ENCODE measurements around the gene STX19.

The STX19 gene

GRCh38 chr3:93994056-93994455 is 34.3 kb downstream of the STX19 start:
- no peak for TF ChIP-seq CTCF (IDR thresholded peaks at IDR 0.05; ENCODE audit: control insufficient read depth, insufficient read depth, low read depth, low read length, missing control alignments)
- no peak overlapping the region for H3K4me3 ChIP-seq (ENCODE audit: control insufficient read depth, low read depth, low read length)
- DNase-seq (ENCODE audit: low read depth), result no peak

GRCh38 chr3:93992207-93992606 is 36.2 kb downstream of the STX19 start:
- no peak overlapping the region for H3K4me3 ChIP-seq (ENCODE audit: control insufficient read depth, low read depth, low read length)
- no peak for TF ChIP-seq CTCF (IDR thresholded peaks at IDR 0.05; ENCODE audit: control insufficient read depth, insufficient read depth, low read depth, low read length, missing control alignments)
- DNase-seq (ENCODE audit: low read depth), result no peak

DNA sequence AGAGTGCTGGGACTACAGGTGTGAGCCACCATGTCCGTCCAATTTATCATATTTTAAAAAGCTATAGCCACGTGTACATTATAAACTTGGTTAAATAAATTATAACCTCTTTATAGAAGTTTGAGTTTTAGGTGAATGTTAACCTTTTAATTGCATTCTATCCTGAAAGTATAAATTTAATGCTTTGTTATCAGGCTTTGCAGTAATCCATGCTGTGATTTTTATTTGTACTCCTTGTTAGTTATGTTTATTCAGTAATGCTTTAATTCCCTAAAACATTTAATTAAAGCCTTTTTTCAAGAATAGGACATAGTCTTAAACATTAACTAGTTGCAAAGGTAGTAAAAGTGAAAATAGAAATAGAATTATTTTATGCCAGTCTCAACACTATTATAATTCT is 36.8 kb downstream of the STX19 start:
- TF ChIP-seq CTCF (IDR thresholded peaks at IDR 0.05; ENCODE audit: control insufficient read depth, insufficient read depth, low read depth, low read length, missing control alignments), result no peak
- DNase-seq (ENCODE audit: low read depth), result no peak
- H3K4me3 ChIP-seq (ENCODE audit: control insufficient read depth, low read depth, low read length), result no peak overlapping the region

DNA sequence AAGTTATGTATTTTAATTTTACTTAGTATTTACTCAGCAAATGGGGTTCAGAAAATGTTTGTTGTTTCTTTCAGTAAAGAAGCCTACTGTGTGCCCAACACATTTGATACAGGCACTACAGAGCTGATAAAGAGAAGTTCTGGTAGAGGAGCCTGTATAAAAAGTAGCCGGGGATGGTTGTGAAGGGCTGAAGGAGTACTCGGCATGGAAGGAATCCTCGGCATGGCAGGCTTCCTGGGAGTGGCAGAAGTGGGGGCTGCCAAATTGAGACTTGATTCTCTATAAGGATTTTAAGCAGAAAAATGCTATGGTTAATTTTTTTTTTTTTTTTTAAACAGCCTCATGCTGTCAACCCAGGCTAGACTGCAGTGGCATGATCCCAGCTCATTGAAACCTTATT is 39.2 kb downstream of the STX19 start:
- no peak for TF ChIP-seq CTCF (IDR thresholded peaks at IDR 0.05; ENCODE audit: control insufficient read depth, insufficient read depth, low read depth, low read length, missing control alignments)
- no peak overlapping the region for H3K4me3 ChIP-seq (ENCODE audit: control insufficient read depth, low read depth, low read length)
- no peak for DNase-seq (ENCODE audit: low read depth)

DNA sequence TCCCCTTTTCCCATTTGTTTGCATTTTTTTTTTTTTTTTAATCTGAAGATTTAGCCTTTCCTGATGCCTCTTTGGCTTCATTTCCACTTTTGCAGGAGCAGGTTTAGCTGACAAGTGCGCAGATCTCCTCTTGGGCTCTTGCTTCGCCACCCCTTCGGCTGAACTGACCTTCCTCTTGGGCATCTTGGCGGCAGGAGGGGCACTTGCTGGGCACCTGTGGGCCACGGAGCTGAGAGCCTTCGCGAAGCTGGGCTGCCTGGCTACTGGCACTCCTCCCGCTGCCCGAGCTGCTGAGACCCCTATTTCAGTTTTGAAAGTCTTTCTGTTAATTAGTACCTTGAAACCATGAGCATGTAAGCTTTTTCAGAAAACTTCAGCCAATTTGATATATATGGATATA is 39.6 kb downstream of the STX19 start:
- H3K4me3 ChIP-seq (ENCODE audit: control insufficient read depth, low read depth, low read length), result no peak overlapping the region
- TF ChIP-seq CTCF (IDR thresholded peaks at IDR 0.05; ENCODE audit: control insufficient read depth, insufficient read depth, low read depth, low read length, missing control alignments), result no peak
- DNase-seq (ENCODE audit: low read depth), result no peak

GRCh38 chr3:93988283-93988682 is 40.1 kb downstream of the STX19 start:
- H3K4me3 ChIP-seq (ENCODE audit: control insufficient read depth, low read depth, low read length), result no peak overlapping the region
- TF ChIP-seq CTCF (IDR thresholded peaks at IDR 0.05; ENCODE audit: control insufficient read depth, insufficient read depth, low read depth, low read length, missing control alignments), result no peak
- DNase-seq (ENCODE audit: low read depth), result no peak

GRCh38 chr3:93984618-93985017 is 43.8 kb downstream of the STX19 start:
- DNase-seq (ENCODE audit: low read depth), result no peak
- no peak overlapping the region for H3K4me3 ChIP-seq (ENCODE audit: control insufficient read depth, low read depth, low read length)
- no peak for TF ChIP-seq CTCF (IDR thresholded peaks at IDR 0.05; ENCODE audit: control insufficient read depth, insufficient read depth, low read depth, low read length, missing control alignments)

All from AG09309 (cell line).